OCI-LY1 (cell line): Measurements from ENCODE around the gene STPG1.
"Not testable (repeated sequence)": the region's sequence is repeated elsewhere in the genome, so short reads cannot be mapped to it uniquely, and the experiment has no call there.

Source experiments
- H2AFZ ChIP-seq: fragments of 200-600 bp; sonication (generic), shearing (Covaris generic); 2 replicates; pipeline ENCODE4 v1.6.0; 2014; ENCODE audit warnings: antibody characterized with exemption, mild to moderate bottlenecking, low read length
- H3F3A ChIP-seq: fragments of 200-600 bp; sonication (generic), shearing (Covaris generic); 2 replicates; pipeline ENCODE4 v1.6.0; 2014; ENCODE audit warnings: mild to moderate bottlenecking, antibody characterized with exemption, low read length, moderate library complexity; ENCODE audit not compliant: insufficient read depth
- H3K27ac ChIP-seq: fragments of 200-600 bp; sonication (generic); 2 replicates; pipeline ENCODE4 v1.5.1; 2014; ENCODE audit warnings: low read length, mixed run types, mild to moderate bottlenecking, low read depth; ENCODE audit not compliant: poor library complexity, severe bottlenecking
- H3K27me3 ChIP-seq: fragments of 200-600 bp; sonication (generic); 2 replicates; pipeline ENCODE4 v1.6.0; 2014; ENCODE audit warnings: antibody characterized with exemption, mild to moderate bottlenecking, low read length, moderate library complexity; ENCODE audit not compliant: insufficient read depth
- H3K36me3 ChIP-seq: fragments of 200-600 bp; sonication (generic); 2 replicates; pipeline ENCODE4 v1.6.1; 2014; ENCODE audit warnings: mild to moderate bottlenecking, antibody characterized with exemption, low read length, moderate library complexity, mixed read lengths; ENCODE audit not compliant: insufficient read depth
- H3K4me1 ChIP-seq: fragments of 200-600 bp; sonication (generic); 2 replicates; pipeline ENCODE4 v1.5.1; 2014; ENCODE audit warnings: mild to moderate bottlenecking, low read length, moderate library complexity; ENCODE audit not compliant: insufficient read depth, severe bottlenecking
- H3K4me2 ChIP-seq: fragments of 200-600 bp; sonication (generic), shearing (Covaris generic); 2 replicates; pipeline ENCODE4 v1.6.1; 2014; ENCODE audit warnings: low read length
- H3K4me3 ChIP-seq: fragments of 200-600 bp; sonication (generic); 2 replicates; pipeline ENCODE4 v1.5.1; 2014; ENCODE audit warnings: low read length, low read depth, mild to moderate bottlenecking, mixed read lengths; ENCODE audit not compliant: poor library complexity, severe bottlenecking
- H3K79me2 ChIP-seq: fragments of 200-600 bp; shearing (Covaris generic); 2 replicates; pipeline ENCODE4 v1.6.1; 2016; ENCODE audit warnings: mixed run types, low read length, mixed read lengths; ENCODE audit not compliant: insufficient read depth
- H3K9ac ChIP-seq: fragments of 200-600 bp; sonication (generic), shearing (Covaris generic); 2 replicates; pipeline ENCODE4 v1.6.1; 2014; ENCODE audit warnings: mild to moderate bottlenecking, low read length, mixed read lengths
- H3K9me2 ChIP-seq: fragments of 200-600 bp; sonication (generic), shearing (Covaris generic); 2 replicates; pipeline ENCODE4 v1.6.1; 2014; ENCODE audit warnings: low read depth, mild to moderate bottlenecking, low read length, mixed read lengths
- H3K9me3 ChIP-seq: fragments of 200-600 bp; shearing (Covaris generic); 2 replicates; pipeline ENCODE4 v1.6.1; 2014; ENCODE audit warnings: low read length, mixed read lengths
- H4K20me1 ChIP-seq: fragments of 200-600 bp; sonication (generic), shearing (Covaris generic); 2 replicates; pipeline ENCODE4 v1.6.0; 2016; ENCODE audit warnings: mild to moderate bottlenecking, low read length; ENCODE audit not compliant: insufficient read depth
- EZH2 ChIP-seq: fragments of 200-600 bp; sonication (generic), shearing (Covaris generic); IDR thresholded peaks from 2 replicates; pipeline ENCODE4 v1.8.0; 2017; ENCODE audit warnings: borderline replicate concordance, mixed run types, mild to moderate bottlenecking, antibody characterized with exemption, low read length, moderate library complexity, mixed read lengths
- TF ChIP-seq, protein P1 (sequence below): fragments of 200-600 bp; sonication (generic), shearing (Covaris generic); IDR thresholded peaks from 2 replicates; pipeline ENCODE4 v1.5.1; 2017; ENCODE audit warnings: mild to moderate bottlenecking, antibody characterized with exemption, low read length, moderate library complexity, mixed read lengths

STPG1 gene

DNA sequence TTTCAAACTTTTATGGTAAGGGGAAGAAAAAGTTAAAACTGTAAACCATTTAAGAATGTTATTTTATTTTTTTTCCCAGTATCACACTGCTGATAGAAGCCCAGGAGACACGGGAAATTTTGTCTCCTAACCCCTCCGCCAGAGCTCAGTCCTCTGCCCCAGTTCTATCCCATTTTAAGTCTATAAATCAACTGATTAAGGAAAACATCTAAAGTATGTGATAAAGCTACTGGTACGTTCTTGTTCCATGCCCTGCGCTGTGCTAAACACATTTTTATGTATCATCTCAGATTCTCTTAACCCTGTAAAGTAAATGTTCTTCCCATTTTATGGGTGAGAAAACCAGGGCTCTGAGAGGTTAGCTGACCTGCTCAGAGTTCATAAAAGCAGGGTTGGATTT is 36.7 kb upstream of the STPG1 start:
- Histone ChIP-seq H3K4me3 (no peak overlapping the region), H3K79me2 (no peaks in the 10 kb centered on the region), H3K27me3 (no peaks in the 10 kb centered on the region), H3F3A (no peaks in the 10 kb centered on the region), H3K9me2 (no peaks in the 10 kb centered on the region), H4K20me1 (no peaks in the 10 kb centered on the region), H3K4me1 (no peaks in the 10 kb centered on the region), H3K9me3 (no peaks in the 10 kb centered on the region), H3K36me3 (peaks cover 74% of the 10 kb centered on the region), H3K9ac (no peak overlapping the region), H3K4me2 (no peak overlapping the region), H2AFZ (no peak overlapping the region), H3K27ac (no peak overlapping the region)
- TF ChIP-seq, protein P1, sequence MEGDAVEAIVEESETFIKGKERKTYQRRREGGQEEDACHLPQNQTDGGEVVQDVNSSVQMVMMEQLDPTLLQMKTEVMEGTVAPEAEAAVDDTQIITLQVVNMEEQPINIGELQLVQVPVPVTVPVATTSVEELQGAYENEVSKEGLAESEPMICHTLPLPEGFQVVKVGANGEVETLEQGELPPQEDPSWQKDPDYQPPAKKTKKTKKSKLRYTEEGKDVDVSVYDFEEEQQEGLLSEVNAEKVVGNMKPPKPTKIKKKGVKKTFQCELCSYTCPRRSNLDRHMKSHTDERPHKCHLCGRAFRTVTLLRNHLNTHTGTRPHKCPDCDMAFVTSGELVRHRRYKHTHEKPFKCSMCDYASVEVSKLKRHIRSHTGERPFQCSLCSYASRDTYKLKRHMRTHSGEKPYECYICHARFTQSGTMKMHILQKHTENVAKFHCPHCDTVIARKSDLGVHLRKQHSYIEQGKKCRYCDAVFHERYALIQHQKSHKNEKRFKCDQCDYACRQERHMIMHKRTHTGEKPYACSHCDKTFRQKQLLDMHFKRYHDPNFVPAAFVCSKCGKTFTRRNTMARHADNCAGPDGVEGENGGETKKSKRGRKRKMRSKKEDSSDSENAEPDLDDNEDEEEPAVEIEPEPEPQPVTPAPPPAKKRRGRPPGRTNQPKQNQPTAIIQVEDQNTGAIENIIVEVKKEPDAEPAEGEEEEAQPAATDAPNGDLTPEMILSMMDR: no peak
- TF ChIP-seq EZH2: no peak

DNA sequence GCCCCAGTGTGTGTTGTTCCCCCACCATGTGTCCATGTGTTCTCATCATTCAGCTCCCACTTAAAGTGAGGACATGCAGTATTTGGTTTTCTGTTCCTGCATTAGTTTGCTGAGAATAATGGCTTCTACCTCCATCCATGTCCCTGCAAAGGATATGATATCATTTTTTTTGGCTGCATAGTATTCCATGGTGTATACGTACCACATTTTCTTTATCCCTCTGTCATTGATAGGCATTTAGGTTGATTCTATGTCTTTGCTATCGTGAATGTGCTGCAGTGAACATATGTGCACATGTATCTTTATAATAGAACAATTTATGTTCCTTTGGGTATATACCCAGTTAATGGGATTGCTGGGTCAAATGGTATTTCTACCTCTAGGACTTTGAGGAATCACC is 32.9 kb upstream of the STPG1 start:
- H3K27me3 ChIP-seq, H3K79me2 ChIP-seq, H3K4me2 ChIP-seq, H4K20me1 ChIP-seq, H3K9me3 ChIP-seq, H3K9ac ChIP-seq, H2AFZ ChIP-seq, H3K4me3 ChIP-seq, H3F3A ChIP-seq, H3K4me1 ChIP-seq, H3K27ac ChIP-seq, H3K9me2 ChIP-seq: not testable (repeated sequence)
- peaks cover 77% of the 10 kb centered on the region for H3K36me3 ChIP-seq

- Histone ChIP-seq H3K27ac (no peak overlapping the region), H4K20me1 (no peaks in the 10 kb centered on the region), H3K27me3 (no peaks in the 10 kb centered on the region), H3K4me3 (no peak overlapping the region), H3K79me2 (no peaks in the 10 kb centered on the region), H3K9me3 (no peaks in the 10 kb centered on the region), H3K4me1 (no peaks in the 10 kb centered on the region), H2AFZ (no peak overlapping the region), H3F3A (no peaks in the 10 kb centered on the region), H3K36me3 (peaks cover 60% of the 10 kb centered on the region), H3K9me2 (no peaks in the 10 kb centered on the region), H3K9ac (no peak overlapping the region), H3K4me2 (no peak overlapping the region)
- TF ChIP-seq, protein P1: no peak
- no peak for TF ChIP-seq EZH2
These were observed 29.7 kb upstream of the STPG1 start for GRCh38 chr1:24443241-24443656.

- Histone ChIP-seq H3K79me2 (no peaks in the 10 kb centered on the region), H3K27me3 (no peaks in the 10 kb centered on the region), H3K4me3 (no peak overlapping the region), H3F3A (no peaks in the 10 kb centered on the region), H4K20me1 (no peaks in the 10 kb centered on the region), H3K4me2 (no peak overlapping the region), H2AFZ (no peak overlapping the region), H3K36me3 (peaks cover 56% of the 10 kb centered on the region), H3K9me3 (no peaks in the 10 kb centered on the region), H3K9me2 (no peaks in the 10 kb centered on the region), H3K27ac (no peak overlapping the region), H3K4me1 (no peaks in the 10 kb centered on the region), H3K9ac (no peak overlapping the region)
- TF ChIP-seq, protein P1: no peak
- no peak for TF ChIP-seq EZH2
These were observed 29.2 kb upstream of the STPG1 start for GRCh38 chr1:24442764-24443163.
